ENCODE data around the gene ENO3.

DNA sequence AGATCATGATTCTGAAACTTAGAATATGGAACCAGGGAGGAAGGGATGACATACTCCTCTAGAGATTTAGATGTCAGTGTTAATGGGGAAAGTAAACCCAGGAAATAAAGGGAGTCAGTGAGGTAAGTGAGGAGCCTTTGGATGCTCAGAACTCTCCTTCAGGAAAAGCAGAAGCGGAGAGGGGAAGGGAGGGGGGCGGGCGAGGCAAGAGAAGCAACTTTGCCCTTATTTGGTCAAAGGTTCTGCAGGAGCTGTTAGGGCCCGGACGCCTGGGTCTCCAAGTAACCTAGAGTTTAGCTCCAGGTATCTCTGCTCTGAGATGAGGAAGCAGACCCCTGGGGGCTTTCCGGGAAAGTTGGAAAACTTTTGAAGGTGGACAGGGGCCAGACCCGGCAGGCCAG is 3.9 kb upstream of the ENO3 start:
- TF ChIP-seq, protein P1, sequence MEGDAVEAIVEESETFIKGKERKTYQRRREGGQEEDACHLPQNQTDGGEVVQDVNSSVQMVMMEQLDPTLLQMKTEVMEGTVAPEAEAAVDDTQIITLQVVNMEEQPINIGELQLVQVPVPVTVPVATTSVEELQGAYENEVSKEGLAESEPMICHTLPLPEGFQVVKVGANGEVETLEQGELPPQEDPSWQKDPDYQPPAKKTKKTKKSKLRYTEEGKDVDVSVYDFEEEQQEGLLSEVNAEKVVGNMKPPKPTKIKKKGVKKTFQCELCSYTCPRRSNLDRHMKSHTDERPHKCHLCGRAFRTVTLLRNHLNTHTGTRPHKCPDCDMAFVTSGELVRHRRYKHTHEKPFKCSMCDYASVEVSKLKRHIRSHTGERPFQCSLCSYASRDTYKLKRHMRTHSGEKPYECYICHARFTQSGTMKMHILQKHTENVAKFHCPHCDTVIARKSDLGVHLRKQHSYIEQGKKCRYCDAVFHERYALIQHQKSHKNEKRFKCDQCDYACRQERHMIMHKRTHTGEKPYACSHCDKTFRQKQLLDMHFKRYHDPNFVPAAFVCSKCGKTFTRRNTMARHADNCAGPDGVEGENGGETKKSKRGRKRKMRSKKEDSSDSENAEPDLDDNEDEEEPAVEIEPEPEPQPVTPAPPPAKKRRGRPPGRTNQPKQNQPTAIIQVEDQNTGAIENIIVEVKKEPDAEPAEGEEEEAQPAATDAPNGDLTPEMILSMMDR (IDR thresholded peaks at IDR 0.05; ENCODE audit: extremely low read depth in 1 of 2, insufficient read depth in 1 of 2, low read depth in 1 of 2, low read length in 2 of 2), result no peak
- TF ChIP-seq MYC (IDR thresholded peaks at IDR 0.05; ENCODE audit: low read depth, low read length) (no peak), POLR2A (IDR thresholded peaks at IDR 0.05; ENCODE audit: low read depth, low read length) (no peak), MAX (IDR thresholded peaks at IDR 0.05; ENCODE audit: insufficient read depth, insufficient read length) (no peak), POLR2AphosphoS5 (IDR thresholded peaks at IDR 0.05; ENCODE audit: insufficient read depth, low read depth, low read length) (peak; percentile 26)

All from endothelial cell of umbilical vein (primary cell).